NOMO-1 treated with DMSO at 0.1 percent for 48 hours (cell line): ENCODE data around the gene ATG4C.
A peak's percentile ranks its signal among the peaks of the same experiment; 100 is the strongest.

Experiments used
- DNase-seq: peaks from one replicate; lab custom pipeline; 2025; ENCODE audit not compliant: unreplicated experiment; lab: John Stamatoyannopoulos, UW

ATG4C gene

GRCh38 chr1:62903522-62903921, 119.6 kb downstream of the ATG4C start:
- DNase-seq: no peak

- no peak for DNase-seq
Observed at GRCh38 chr1:62903982-62904855, 120.3 kb downstream of the ATG4C start.

GRCh38 chr1:62904856-62905225, 120.9 kb downstream of the ATG4C start:
- no peak for DNase-seq

DNA sequence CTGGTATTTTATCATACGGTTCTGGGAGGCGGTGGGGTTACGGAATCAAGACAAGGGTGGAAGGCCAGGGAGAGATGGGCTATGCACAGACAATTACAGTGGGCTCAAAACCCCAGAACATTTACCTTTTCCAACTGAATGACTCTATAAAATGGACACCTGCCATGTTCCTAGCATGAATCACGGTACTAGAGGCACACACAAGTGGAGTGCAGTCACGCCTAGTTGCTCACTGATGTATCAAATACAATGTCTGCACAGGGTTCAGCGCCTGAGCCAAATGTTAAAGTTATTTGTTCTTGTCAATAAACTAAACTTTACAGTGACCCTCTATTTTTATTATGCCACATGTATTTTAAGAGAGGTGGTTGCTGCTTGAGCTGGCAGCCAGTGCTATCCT, 121.4 kb downstream of the ATG4C start:
- no peak for DNase-seq

DNA sequence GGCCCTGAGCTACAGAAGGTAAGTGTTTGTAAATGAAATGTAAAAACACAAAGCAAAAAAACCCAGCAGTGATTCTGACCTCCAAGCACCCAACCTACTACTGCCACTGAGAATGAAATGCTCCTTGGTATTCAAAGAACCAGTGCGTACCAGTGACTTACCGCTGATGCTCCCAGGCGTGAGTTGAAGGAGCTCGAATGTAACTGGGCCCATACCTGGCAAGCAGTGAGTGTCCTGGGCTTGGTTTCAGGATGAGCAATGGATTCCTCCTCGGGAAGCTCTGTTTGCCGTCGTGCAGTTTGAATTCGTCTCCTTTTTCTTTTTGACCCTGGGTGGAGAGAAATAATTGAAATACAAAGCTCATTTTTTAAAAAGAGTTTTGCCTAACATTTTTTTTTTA, 121.9 kb downstream of the ATG4C start:
- DNase-seq: no peak

- no peak for DNase-seq
Observed at GRCh38 chr1:62906428-62906886, 122.5 kb downstream of the ATG4C start.

- DNase-seq: no peak
Observed at GRCh38 chr1:62908168-62908695, 124.3 kb downstream of the ATG4C start.

GRCh38 chr1:62912028-62912638, 128.2 kb downstream of the ATG4C start:
- peak; percentile 6 for DNase-seq
